Cardiac muscle cell (in vitro differentiated cells and primary cell): Measurements from ENCODE around the gene NTN5. TPM values are rescaled to one million over a fixed set of nuclear protein-coding genes. Genes with fewer than 3 reads are reported as not detected.
"Not testable (repeated sequence)": the region's sequence is repeated elsewhere in the genome, so short reads cannot be mapped to it uniquely, and the experiment has no call there.

ENCODE experiments used
- DNase-seq, 2 donors: peaks; one replicate each; pipeline versions ENCODE4 v3.0.0 to v3.0.0-alpha.2; 2010 to 2017; ENCODE audit warnings: low read depth in 1 of 2, low spot score in 1 of 2
- H3K27ac ChIP-seq: fragments of 200-600 bp; sonication (generic); 2 replicates; pipeline ENCODE4 v1.5.1; 2016
- H3K27me3 ChIP-seq: fragments of 200-600 bp; sonication (generic); 2 replicates; pipeline ENCODE4 v1.6.0; 2016; ENCODE audit warnings: control low read depth
- H3K36me3 ChIP-seq: fragments of 200-600 bp; sonication (generic); 2 replicates; pipeline ENCODE4 v1.5.1; 2016; ENCODE audit warnings: control low read depth
- H3K4me1 ChIP-seq: fragments of 200-600 bp; sonication (generic); 2 replicates; pipeline ENCODE4 v1.8.1; 2017; ENCODE audit warnings: low read depth, mild to moderate bottlenecking, mixed run types
- H3K4me3 ChIP-seq: fragments of 200-600 bp; sonication (generic); 2 replicates; pipeline ENCODE4 v1.5.1; 2016; ENCODE audit warnings: mild to moderate bottlenecking
- H3K9me3 ChIP-seq: fragments of 200-600 bp; sonication (generic); 2 replicates; pipeline ENCODE4 v1.5.1; 2017; ENCODE audit warnings: low read depth, mild to moderate bottlenecking, control low read depth
- polyA plus RNA-seq: library from polyadenylated mRNA; unstranded; fragments of >200 nt; fragmentation: Nextera tagmentation; extraction: Ambion mirVana; gene quantifications from 2 replicates; pipeline ENCODE4 v1.2.1, GENCODE V29; 2016
- total RNA-seq: library from RNA; depleted of rRNA; stranded (reverse); fragments of >200 nt; gene quantifications from 2 replicates; pipeline ENCODE4 v1.2.3, GENCODE V29; 2016
- TF ChIP-seq, protein P1 (sequence below): IDR thresholded peaks from 2 replicates; pipeline ENCODE4 v1.5.1; 2012; ENCODE audit warnings: low read depth, mild to moderate bottlenecking, low read length

Gene NTN5
- total and polyA plus RNA-seq, 2 experiments from 2014 or later, result 4.1 TPM; not detected in 1

- no peaks in the 10 kb centered on the region for H3K36me3 ChIP-seq
- no peaks in the 10 kb centered on the region for H3K27me3 ChIP-seq
- H3K4me1 ChIP-seq, result no peaks in the 10 kb centered on the region
- peak in 1 of 2 donors; percentile 93 for DNase-seq
- H3K27ac ChIP-seq, result no peak overlapping the region
- H3K4me3 ChIP-seq, result no peak overlapping the region
- no peaks in the 10 kb centered on the region for H3K9me3 ChIP-seq
- TF ChIP-seq, protein P1, sequence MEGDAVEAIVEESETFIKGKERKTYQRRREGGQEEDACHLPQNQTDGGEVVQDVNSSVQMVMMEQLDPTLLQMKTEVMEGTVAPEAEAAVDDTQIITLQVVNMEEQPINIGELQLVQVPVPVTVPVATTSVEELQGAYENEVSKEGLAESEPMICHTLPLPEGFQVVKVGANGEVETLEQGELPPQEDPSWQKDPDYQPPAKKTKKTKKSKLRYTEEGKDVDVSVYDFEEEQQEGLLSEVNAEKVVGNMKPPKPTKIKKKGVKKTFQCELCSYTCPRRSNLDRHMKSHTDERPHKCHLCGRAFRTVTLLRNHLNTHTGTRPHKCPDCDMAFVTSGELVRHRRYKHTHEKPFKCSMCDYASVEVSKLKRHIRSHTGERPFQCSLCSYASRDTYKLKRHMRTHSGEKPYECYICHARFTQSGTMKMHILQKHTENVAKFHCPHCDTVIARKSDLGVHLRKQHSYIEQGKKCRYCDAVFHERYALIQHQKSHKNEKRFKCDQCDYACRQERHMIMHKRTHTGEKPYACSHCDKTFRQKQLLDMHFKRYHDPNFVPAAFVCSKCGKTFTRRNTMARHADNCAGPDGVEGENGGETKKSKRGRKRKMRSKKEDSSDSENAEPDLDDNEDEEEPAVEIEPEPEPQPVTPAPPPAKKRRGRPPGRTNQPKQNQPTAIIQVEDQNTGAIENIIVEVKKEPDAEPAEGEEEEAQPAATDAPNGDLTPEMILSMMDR, result no peak
Observed at GRCh38 chr19:48681127-48681470, 8.3 kb upstream of the NTN5 start.

DNA sequence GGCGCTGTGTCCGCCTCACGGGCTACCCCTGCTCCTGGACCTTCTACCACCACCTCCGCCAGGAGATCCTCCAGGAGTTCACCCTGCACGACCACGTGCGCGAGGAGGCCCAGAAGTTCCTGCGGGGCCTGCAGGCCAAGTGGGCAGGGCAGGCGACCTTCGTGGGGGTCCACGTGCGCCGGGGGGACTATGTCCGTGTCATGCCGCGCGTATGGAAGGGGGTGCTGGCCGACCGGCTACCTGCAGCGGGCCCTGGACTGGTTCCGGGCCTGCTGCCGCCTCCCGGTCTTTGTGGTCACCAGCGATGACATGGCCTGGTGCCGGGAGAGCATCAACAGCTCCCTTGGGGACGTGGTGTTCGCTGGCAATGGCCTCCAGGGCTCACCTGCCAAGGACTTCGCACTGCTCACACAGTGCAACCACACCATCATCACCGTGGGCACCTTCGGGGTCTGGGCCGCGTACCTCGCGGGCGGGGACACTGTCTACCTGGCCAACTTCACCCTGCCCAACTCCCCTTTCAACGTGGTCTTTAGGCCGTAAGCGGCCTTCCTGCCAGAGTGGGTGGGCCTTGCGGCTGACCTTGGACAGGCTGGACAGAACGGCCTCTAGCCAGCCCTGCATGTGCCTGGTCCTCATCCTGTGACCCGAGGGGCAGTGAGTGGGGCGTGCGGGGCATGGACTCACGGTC lies 7.8 kb upstream of the NTN5 start:
- DNase-seq, result no peak
- H3K4me1 ChIP-seq, result no peaks in the 10 kb centered on the region
- TF ChIP-seq, protein P1, result no peak
- H3K4me3 ChIP-seq, result no peak overlapping the region
- H3K9me3 ChIP-seq, result no peaks in the 10 kb centered on the region
- H3K36me3 ChIP-seq, result no peaks in the 10 kb centered on the region
- H3K27me3 ChIP-seq, result no peaks in the 10 kb centered on the region
- H3K27ac ChIP-seq, result no peak overlapping the region

GRCh38 chr19:48680006-48680405 lies 7.2 kb upstream of the NTN5 start:
- H3K36me3 ChIP-seq, H3K4me1 ChIP-seq, H3K9me3 ChIP-seq, H3K27ac ChIP-seq, DNase-seq, H3K4me3 ChIP-seq, H3K27me3 ChIP-seq: not testable (repeated sequence)

GRCh38 chr19:48678201-48678600 lies 5.4 kb upstream of the NTN5 start:
- TF ChIP-seq, protein P1, result no peak
- Histone ChIP-seq H3K9me3 (no peaks in the 10 kb centered on the region), H3K36me3 (no peaks in the 10 kb centered on the region), H3K4me3 (no peak overlapping the region), H3K27ac (no peak overlapping the region), H3K4me1 (no peaks in the 10 kb centered on the region), H3K27me3 (no peaks in the 10 kb centered on the region)
- DNase-seq, result no peak

GRCh38 chr19:48676887-48677286 lies 4.1 kb upstream of the NTN5 start:
- no peaks in the 10 kb centered on the region for H3K4me1 ChIP-seq
- H3K36me3 ChIP-seq, result no peaks in the 10 kb centered on the region
- no peak overlapping the region for H3K4me3 ChIP-seq
- H3K9me3 ChIP-seq, result no peaks in the 10 kb centered on the region
- no peak for DNase-seq
- TF ChIP-seq, protein P1, result no peak
- no peaks in the 10 kb centered on the region for H3K27me3 ChIP-seq
- no peak overlapping the region for H3K27ac ChIP-seq

GRCh38 chr19:48676487-48676886 lies 3.7 kb upstream of the NTN5 start:
- no peak for DNase-seq
- Histone ChIP-seq H3K36me3 (no peaks in the 10 kb centered on the region), H3K4me3 (no peak overlapping the region), H3K9me3 (no peaks in the 10 kb centered on the region), H3K27ac (no peak overlapping the region), H3K4me1 (no peaks in the 10 kb centered on the region), H3K27me3 (no peaks in the 10 kb centered on the region)
- TF ChIP-seq, protein P1, result no peak
